DOHH2 (cell line): ENCODE data around the gene SPATA33.

Experiments
- CTCF ChIP-seq: fragments of 200-600 bp; sonication (generic); IDR thresholded peaks from one replicate; pipeline ENCODE4 v1.5.1; 2014; ENCODE audit warnings: antibody characterized with exemption, mild to moderate bottlenecking, low read depth, low read length; ENCODE audit not compliant: poor library complexity, severe bottlenecking
- EZH2phosphoT487 ChIP-seq: fragments of 200-600 bp; sonication (generic); IDR thresholded peaks from 2 replicates; pipeline ENCODE4 v1.6.1; 2017; ENCODE audit warnings: borderline replicate concordance, mild to moderate bottlenecking, antibody characterized with exemption, low read length, moderate library complexity, mixed read lengths

DNA sequence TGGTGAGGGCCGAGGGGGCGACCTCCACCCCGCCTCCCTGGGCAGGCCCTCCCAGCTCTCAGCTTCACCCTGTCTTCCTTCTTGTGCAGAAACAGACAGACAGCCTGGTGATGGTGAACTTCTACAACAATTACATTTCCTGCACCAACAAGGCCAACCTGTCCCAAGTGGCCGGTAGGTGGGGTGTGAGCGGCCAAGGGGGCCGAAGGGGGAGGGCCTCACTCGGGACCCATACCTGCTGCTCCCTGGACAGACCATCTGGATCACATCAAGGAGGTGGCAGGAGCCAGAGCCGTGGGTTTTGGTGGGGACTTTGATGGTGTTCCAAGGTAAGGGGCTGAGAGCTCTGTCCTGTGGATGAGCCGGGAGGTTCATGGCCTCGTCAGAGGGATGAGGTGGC, 20.3 kb upstream of the SPATA33 start:
- TF ChIP-seq CTCF = no peak
- TF ChIP-seq EZH2phosphoT487 = no peak
